Activated T-cell treated with anti-CD3 and anti-CD28 coated beads, Interleukin-2, amount 50 U/mL, for 1 hour (primary cell): ENCODE results near the gene BMPR1A.

ENCODE experiments used
- DNase-seq: peaks from one replicate; pipeline ENCODE4 v3.0.0-alpha.2; 2020

BMPR1A gene

GRCh38 chr10:86768412-86769062 is 12.1 kb downstream of the BMPR1A start:
- no peak for DNase-seq

- no peak for DNase-seq
Observed at GRCh38 chr10:86769991-86770390, 13.6 kb downstream of the BMPR1A start.

GRCh38 chr10:86770412-86770960 is 14.1 kb downstream of the BMPR1A start:
- DNase-seq = no peak

GRCh38 chr10:86773498-86773897 is 17.1 kb downstream of the BMPR1A start:
- DNase-seq = no peak

- DNase-seq = no peak
Observed at GRCh38 chr10:86775056-86775869, 18.8 kb downstream of the BMPR1A start.

GRCh38 chr10:86775870-86776180 is 19.4 kb downstream of the BMPR1A start:
- no peak for DNase-seq

- no peak for DNase-seq
Observed at GRCh38 chr10:86779220-86780017, 23.0 kb downstream of the BMPR1A start.

GRCh38 chr10:86782701-86783418 is 26.4 kb downstream of the BMPR1A start:
- DNase-seq = no peak

GRCh38 chr10:86785037-86785436 is 28.6 kb downstream of the BMPR1A start:
- DNase-seq = no peak

- DNase-seq = no peak
Observed at GRCh38 chr10:86785968-86786367, 29.5 kb downstream of the BMPR1A start.

GRCh38 chr10:86786368-86786767 is 29.9 kb downstream of the BMPR1A start:
- no peak for DNase-seq

- DNase-seq = no peak
Observed at GRCh38 chr10:86790394-86790793, 34.0 kb downstream of the BMPR1A start.

- no peak for DNase-seq
Observed at GRCh38 chr10:86792461-86793167, 36.2 kb downstream of the BMPR1A start.

GRCh38 chr10:86793696-86794095 is 37.3 kb downstream of the BMPR1A start:
- DNase-seq = no peak

- DNase-seq = no peak
Observed at GRCh38 chr10:86795353-86795752, 38.9 kb downstream of the BMPR1A start.

GRCh38 chr10:86798025-86798424 is 41.6 kb downstream of the BMPR1A start:
- no peak for DNase-seq

GRCh38 chr10:86798611-86799010 is 42.2 kb downstream of the BMPR1A start:
- DNase-seq = no peak

- no peak for DNase-seq
Observed at GRCh38 chr10:86799188-86799845, 42.9 kb downstream of the BMPR1A start.

GRCh38 chr10:86801995-86802394 is 45.6 kb downstream of the BMPR1A start:
- no peak for DNase-seq

- DNase-seq = no peak
Observed at GRCh38 chr10:86802473-86803108, 46.2 kb downstream of the BMPR1A start.

- no peak for DNase-seq
Observed at GRCh38 chr10:86803156-86803555, 46.7 kb downstream of the BMPR1A start.
